ENCODE results near the gene SLC9A4.

- TF ChIP-seq CTCF (IDR thresholded peaks at IDR 0.05) (no peak), POLR2A (IDR thresholded peaks at IDR 0.05) (no peak)
Measured at GRCh38 chr2:102438111-102438510, 34.9 kb upstream of the SLC9A4 start.

Measured in uterus (tissue), 2 donors.